GM19035 (cell line): ENCODE data around the gene PANK3.
"Not testable (repeated sequence)": the region's sequence is repeated elsewhere in the genome, so short reads cannot be mapped to it uniquely, and the experiment has no call there.

Source experiments
- ATAC-seq: cut with Tn5 transposase; IDR thresholded peaks from one replicate; pipeline ENCODE4 v1.9.1; 2021; ENCODE audit not compliant: unreplicated experiment

The PANK3 gene

GRCh38 chr5:168553377-168554130, 25.6 kb downstream of the PANK3 start:
- ATAC-seq, result no peak

- ATAC-seq, result no peak
Observed at GRCh38 chr5:168552146-168552545, 27.0 kb downstream of the PANK3 start.

GRCh38 chr5:168550656-168551055, 28.5 kb downstream of the PANK3 start:
- ATAC-seq, result no peak

GRCh38 chr5:168549554-168549953, 29.6 kb downstream of the PANK3 start:
- no peak for ATAC-seq

GRCh38 chr5:168537176-168537575, 42.0 kb downstream of the PANK3 start:
- no peak for ATAC-seq

GRCh38 chr5:168534351-168534750, 44.8 kb downstream of the PANK3 start:
- ATAC-seq, result not testable (repeated sequence)

GRCh38 chr5:168531987-168532864, 46.9 kb downstream of the PANK3 start:
- no peak for ATAC-seq

GRCh38 chr5:168531191-168531590, 48.0 kb downstream of the PANK3 start:
- ATAC-seq, result no peak

- ATAC-seq, result no peak
Observed at GRCh38 chr5:168530621-168531150, 48.5 kb downstream of the PANK3 start.

GRCh38 chr5:168529374-168530234, 49.6 kb downstream of the PANK3 start:
- no peak for ATAC-seq

- no peak for ATAC-seq
Observed at GRCh38 chr5:168528521-168529373, 50.4 kb downstream of the PANK3 start, which contains the start of gene FBLL1. Gene FBLL1 (plus strand): TSS chr5:168529305. CDS start chr5:168529505, 200 bp downstream.

- ATAC-seq, result no peak
Observed at GRCh38 chr5:168527756-168528295, 51.3 kb downstream of the PANK3 start.

GRCh38 chr5:168525856-168526255, 53.3 kb downstream of the PANK3 start:
- no peak for ATAC-seq

GRCh38 chr5:168513861-168514428, 65.2 kb downstream of the PANK3 start:
- ATAC-seq, result no peak

- no peak for ATAC-seq
Observed at GRCh38 chr5:168502563-168503237, 76.5 kb downstream of the PANK3 start.
